C4-2B (cell line): ENCODE data around the gene WDTC1.

Experiments
- ZFX ChIP-seq: fragments of 450-650 bp; IDR thresholded peaks from 2 replicates; pipeline ENCODE4 v1.6.1; 2017
- TF ChIP-seq, protein P1 (sequence below): fragments of 450-650 bp; conservative IDR thresholded peaks from 2 replicates; pipeline ENCODE4 v1.5.1; 2017; ENCODE audit warnings: mild to moderate bottlenecking

GRCh38 chr1:27331922-27332321 lies 97.5 kb downstream of the WDTC1 start:
- TF ChIP-seq, protein P1, sequence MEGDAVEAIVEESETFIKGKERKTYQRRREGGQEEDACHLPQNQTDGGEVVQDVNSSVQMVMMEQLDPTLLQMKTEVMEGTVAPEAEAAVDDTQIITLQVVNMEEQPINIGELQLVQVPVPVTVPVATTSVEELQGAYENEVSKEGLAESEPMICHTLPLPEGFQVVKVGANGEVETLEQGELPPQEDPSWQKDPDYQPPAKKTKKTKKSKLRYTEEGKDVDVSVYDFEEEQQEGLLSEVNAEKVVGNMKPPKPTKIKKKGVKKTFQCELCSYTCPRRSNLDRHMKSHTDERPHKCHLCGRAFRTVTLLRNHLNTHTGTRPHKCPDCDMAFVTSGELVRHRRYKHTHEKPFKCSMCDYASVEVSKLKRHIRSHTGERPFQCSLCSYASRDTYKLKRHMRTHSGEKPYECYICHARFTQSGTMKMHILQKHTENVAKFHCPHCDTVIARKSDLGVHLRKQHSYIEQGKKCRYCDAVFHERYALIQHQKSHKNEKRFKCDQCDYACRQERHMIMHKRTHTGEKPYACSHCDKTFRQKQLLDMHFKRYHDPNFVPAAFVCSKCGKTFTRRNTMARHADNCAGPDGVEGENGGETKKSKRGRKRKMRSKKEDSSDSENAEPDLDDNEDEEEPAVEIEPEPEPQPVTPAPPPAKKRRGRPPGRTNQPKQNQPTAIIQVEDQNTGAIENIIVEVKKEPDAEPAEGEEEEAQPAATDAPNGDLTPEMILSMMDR: no peak
- no peak for TF ChIP-seq ZFX
